ENCODE data around the gene RHEB. TPM values are rescaled to one million over a fixed set of nuclear protein-coding genes. Genes with fewer than 3 reads are reported as not detected.
A peak's percentile ranks its signal among the peaks of the same experiment; 100 is the strongest.

Gene RHEB
- total and polyA plus RNA-seq, 2 experiments from 2014 or later: 101 to 239 TPM

DNA sequence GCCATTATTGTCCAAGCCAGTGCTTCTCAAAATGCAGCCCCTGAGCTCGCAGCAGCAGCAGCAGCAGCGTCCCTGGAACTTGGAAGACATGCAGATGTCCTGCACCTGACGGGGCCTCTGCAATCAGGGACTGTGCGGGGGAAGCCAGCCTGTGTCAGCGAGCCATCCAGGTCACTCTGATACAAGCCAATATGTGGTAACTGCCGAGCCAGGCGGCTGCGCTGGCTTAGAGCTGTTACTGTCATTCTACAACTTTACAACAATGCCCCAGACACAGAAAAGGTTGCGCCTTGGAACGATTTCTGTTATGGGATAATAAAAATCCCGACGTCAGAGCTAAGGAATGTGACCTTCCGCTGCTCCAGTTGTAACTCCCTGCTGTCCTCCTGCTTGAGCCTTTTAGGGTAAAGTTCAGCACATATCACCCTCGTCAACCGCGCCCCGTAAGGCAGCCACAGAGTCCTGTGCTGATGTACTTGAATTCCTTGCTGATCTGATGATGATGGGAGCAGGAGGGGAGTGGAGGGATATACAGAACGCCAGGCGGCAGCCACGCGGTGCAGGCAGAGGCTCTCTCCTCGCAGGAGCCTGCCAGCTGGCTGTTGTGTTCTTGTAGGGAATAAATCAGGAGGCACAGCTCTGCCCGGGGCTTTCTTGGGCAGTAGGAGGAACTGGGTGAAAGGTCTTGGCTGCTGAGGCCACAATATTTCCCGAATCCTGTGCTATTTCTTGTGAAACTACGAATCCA lies 59.8 kb downstream of the RHEB start:
- peak overlapping the region; percentile 69 for H3K27ac Mint-ChIP-seq
- no peak overlapping the region; the same call in 2 of the 3 replicates for H3K4me3 Mint-ChIP-seq
- DNase-seq (ENCODE audit: low spot score) (peak; percentile 75), ATAC-seq (peak; percentile 26)
- peaks cover 55% of the 10 kb centered on the region for H3K4me1 Mint-ChIP-seq
- TF ChIP-seq, protein P1, sequence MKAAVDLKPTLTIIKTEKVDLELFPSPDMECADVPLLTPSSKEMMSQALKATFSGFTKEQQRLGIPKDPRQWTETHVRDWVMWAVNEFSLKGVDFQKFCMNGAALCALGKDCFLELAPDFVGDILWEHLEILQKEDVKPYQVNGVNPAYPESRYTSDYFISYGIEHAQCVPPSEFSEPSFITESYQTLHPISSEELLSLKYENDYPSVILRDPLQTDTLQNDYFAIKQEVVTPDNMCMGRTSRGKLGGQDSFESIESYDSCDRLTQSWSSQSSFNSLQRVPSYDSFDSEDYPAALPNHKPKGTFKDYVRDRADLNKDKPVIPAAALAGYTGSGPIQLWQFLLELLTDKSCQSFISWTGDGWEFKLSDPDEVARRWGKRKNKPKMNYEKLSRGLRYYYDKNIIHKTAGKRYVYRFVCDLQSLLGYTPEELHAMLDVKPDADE (IDR thresholded peaks at IDR 0.05): no peak
- no peak for TF ChIP-seq POLR2AphosphoS5 (IDR thresholded peaks at IDR 0.05; ENCODE audit: low read depth)
- TF ChIP-seq ZNF331 (CRISPR knock-in tag; IDR thresholded peaks at IDR 0.05; ENCODE audit: low read depth): no peak
- no peak for TF ChIP-seq JUNB (IDR thresholded peaks at IDR 0.05; ENCODE audit: unreplicated experiment)
- Histone ChIP-seq H3K36me3 (ENCODE audit: insufficient read depth) (peaks cover 19% of the 10 kb centered on the region), H3K27me3 (ENCODE audit: insufficient read depth) (no peaks in the 10 kb centered on the region), H3K4me2 (peak overlapping the region; percentile 40; the same call in 1 of the 2 replicates), H3F3A (replicated peaks; ENCODE audit: low read depth) (peaks cover 27% of the 10 kb centered on the region), H3K4me1 (ENCODE audit: insufficient read depth) (peaks cover 50% of the 10 kb centered on the region), H3K9me2 (ENCODE audit: insufficient read depth) (peaks cover 3% of the 10 kb centered on the region; the same call in 1 of the 2 replicates), H3K4me3 (no peak overlapping the region), H4K20me1 (replicated peaks; ENCODE audit: insufficient read depth) (no peaks in the 10 kb centered on the region), H3K27ac (ENCODE audit: low read depth) (peak overlapping the region; percentile 81), H3K79me2 (replicated peaks; ENCODE audit: insufficient read depth) (no peaks in the 10 kb centered on the region), H2AFZ (0 out of 2 replicates have a peak overlapping the region, but pooled peaks have one; percentile 4)
- H3K9me3 Mint-ChIP-seq: peaks cover 62% of the 10 kb centered on the region
- H3K27me3 Mint-ChIP-seq (ENCODE audit: insufficient read depth, low read depth, poor library complexity): peaks cover 13% of the 10 kb centered on the region
- peaks cover 71% of the 10 kb centered on the region for H3K36me3 Mint-ChIP-seq (ENCODE audit: low read depth)

DNA sequence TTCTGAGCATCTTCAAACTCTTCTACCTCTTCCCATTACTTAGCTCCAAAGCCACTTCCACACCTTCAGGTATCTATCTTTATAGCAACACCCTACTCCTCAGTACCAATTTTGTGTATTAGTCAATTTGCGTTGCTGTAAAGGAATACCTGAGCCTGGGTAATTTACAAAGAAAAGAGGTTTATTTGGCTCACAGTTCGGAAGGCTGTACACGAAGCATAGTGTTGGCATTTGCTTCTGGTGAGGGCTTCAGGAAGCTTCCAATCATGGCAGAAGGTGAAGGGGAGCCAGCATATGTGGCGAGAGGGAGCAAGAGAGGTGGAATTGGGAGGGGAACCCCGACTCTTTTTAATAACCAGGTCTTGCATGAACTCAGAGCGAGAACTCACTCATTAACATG lies 62.2 kb downstream of the RHEB start:
- H3K27me3 Mint-ChIP-seq (ENCODE audit: insufficient read depth, low read depth, poor library complexity): peaks cover 15% of the 10 kb centered on the region
- H3K4me3 ChIP-seq: peak overlapping the region; percentile 18; the same call in 1 of the 2 replicates
- peaks cover 27% of the 10 kb centered on the region for H3F3A ChIP-seq (replicated peaks; ENCODE audit: low read depth)
- no peaks in the 10 kb centered on the region for H3K79me2 ChIP-seq (replicated peaks; ENCODE audit: insufficient read depth)
- DNase-seq (ENCODE audit: low spot score): no peak
- H3K27me3 ChIP-seq (ENCODE audit: insufficient read depth): no peaks in the 10 kb centered on the region
- H3K9me2 ChIP-seq (ENCODE audit: insufficient read depth): peaks cover 3% of the 10 kb centered on the region; the same call in 1 of the 2 replicates
- peak overlapping the region; percentile 61 for H3K27ac ChIP-seq (ENCODE audit: low read depth)
- H3K4me3 Mint-ChIP-seq: peak overlapping the region; percentile 25; the same call in 1 of the 3 replicates
- no peak overlapping the region for H2AFZ ChIP-seq
- peak overlapping the region; percentile 62; the same call in 1 of the 2 replicates for H3K27ac Mint-ChIP-seq
- no peak for ATAC-seq
- H3K4me1 ChIP-seq (ENCODE audit: insufficient read depth): peaks cover 59% of the 10 kb centered on the region
- no peaks in the 10 kb centered on the region for H3K36me3 ChIP-seq (ENCODE audit: insufficient read depth)
- no peaks in the 10 kb centered on the region for H4K20me1 ChIP-seq (replicated peaks; ENCODE audit: insufficient read depth)
- H3K36me3 Mint-ChIP-seq (ENCODE audit: low read depth): peaks cover 47% of the 10 kb centered on the region
- H3K4me2 ChIP-seq: peak overlapping the region; percentile 60
- H3K9me3 Mint-ChIP-seq: peaks cover 43% of the 10 kb centered on the region
- peaks cover 67% of the 10 kb centered on the region for H3K4me1 Mint-ChIP-seq
- TF ChIP-seq CREB1 (CRISPR knock-in tag; IDR thresholded peaks at IDR 0.05; ENCODE audit: low read depth): no peak
- TF ChIP-seq, protein P2, sequence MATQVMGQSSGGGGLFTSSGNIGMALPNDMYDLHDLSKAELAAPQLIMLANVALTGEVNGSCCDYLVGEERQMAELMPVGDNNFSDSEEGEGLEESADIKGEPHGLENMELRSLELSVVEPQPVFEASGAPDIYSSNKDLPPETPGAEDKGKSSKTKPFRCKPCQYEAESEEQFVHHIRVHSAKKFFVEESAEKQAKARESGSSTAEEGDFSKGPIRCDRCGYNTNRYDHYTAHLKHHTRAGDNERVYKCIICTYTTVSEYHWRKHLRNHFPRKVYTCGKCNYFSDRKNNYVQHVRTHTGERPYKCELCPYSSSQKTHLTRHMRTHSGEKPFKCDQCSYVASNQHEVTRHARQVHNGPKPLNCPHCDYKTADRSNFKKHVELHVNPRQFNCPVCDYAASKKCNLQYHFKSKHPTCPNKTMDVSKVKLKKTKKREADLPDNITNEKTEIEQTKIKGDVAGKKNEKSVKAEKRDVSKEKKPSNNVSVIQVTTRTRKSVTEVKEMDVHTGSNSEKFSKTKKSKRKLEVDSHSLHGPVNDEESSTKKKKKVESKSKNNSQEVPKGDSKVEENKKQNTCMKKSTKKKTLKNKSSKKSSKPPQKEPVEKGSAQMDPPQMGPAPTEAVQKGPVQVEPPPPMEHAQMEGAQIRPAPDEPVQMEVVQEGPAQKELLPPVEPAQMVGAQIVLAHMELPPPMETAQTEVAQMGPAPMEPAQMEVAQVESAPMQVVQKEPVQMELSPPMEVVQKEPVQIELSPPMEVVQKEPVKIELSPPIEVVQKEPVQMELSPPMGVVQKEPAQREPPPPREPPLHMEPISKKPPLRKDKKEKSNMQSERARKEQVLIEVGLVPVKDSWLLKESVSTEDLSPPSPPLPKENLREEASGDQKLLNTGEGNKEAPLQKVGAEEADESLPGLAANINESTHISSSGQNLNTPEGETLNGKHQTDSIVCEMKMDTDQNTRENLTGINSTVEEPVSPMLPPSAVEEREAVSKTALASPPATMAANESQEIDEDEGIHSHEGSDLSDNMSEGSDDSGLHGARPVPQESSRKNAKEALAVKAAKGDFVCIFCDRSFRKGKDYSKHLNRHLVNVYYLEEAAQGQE (IDR thresholded peaks at IDR 0.05; ENCODE audit: unreplicated experiment): no peak
- TF ChIP-seq JUNB (IDR thresholded peaks at IDR 0.05; ENCODE audit: unreplicated experiment): no peak
- no peak for TF ChIP-seq ZNF114 (CRISPR knock-in tag; IDR thresholded peaks at IDR 0.05)
- no peak for TF ChIP-seq ZNF331 (CRISPR knock-in tag; IDR thresholded peaks at IDR 0.05; ENCODE audit: low read depth)
- TF ChIP-seq, protein P3, sequence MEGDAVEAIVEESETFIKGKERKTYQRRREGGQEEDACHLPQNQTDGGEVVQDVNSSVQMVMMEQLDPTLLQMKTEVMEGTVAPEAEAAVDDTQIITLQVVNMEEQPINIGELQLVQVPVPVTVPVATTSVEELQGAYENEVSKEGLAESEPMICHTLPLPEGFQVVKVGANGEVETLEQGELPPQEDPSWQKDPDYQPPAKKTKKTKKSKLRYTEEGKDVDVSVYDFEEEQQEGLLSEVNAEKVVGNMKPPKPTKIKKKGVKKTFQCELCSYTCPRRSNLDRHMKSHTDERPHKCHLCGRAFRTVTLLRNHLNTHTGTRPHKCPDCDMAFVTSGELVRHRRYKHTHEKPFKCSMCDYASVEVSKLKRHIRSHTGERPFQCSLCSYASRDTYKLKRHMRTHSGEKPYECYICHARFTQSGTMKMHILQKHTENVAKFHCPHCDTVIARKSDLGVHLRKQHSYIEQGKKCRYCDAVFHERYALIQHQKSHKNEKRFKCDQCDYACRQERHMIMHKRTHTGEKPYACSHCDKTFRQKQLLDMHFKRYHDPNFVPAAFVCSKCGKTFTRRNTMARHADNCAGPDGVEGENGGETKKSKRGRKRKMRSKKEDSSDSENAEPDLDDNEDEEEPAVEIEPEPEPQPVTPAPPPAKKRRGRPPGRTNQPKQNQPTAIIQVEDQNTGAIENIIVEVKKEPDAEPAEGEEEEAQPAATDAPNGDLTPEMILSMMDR (conservative IDR thresholded peaks at IDR 0.05; ENCODE audit: low read depth in 2 of 2): no peak
- TF ChIP-seq EZH2 (IDR thresholded peaks at IDR 0.05; ENCODE audit: low read depth, unreplicated experiment): no peak
- no peak for TF ChIP-seq POLR2AphosphoS5 (IDR thresholded peaks at IDR 0.05; ENCODE audit: low read depth)

Data from GM23338 (cell line).